ENCODE data around the gene LINGO1. TPM values are rescaled to one million over a fixed set of nuclear protein-coding genes. Genes with fewer than 3 reads are reported as not detected.

Gene LINGO1
- polyA plus RNA-seq, 2 donors = 0.08 to 0.25 TPM

DNA sequence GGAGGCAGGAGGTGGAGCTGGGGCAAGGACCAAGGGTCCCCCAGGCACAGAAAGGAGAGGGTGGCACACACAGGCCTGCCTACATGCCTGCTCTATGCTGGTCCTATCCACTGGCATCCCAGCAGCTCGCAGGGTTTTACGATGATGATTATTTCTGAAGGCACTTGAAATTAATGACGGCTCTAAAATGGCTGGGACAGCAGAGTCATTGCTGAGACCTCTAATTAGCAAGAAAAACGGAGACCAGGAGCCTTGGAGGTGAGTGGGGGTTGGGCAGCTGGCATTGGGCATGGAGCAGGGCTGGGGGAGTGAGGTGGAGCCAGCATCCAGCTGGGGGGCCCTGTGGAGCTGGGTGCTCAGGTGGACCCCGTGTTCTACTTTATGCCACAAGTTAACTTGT lies 3.5 kb upstream of the LINGO1 start:
- no peak overlapping the region for H3K4me3 ChIP-seq (ENCODE audit: low read depth in 1 of 2, low read length in 2 of 2)
- H3K36me3 ChIP-seq (ENCODE audit: control insufficient read depth in 2 of 2, insufficient read depth in 2 of 2, low read length in 1 of 2) = no peaks in the 10 kb centered on the region
- no peak overlapping the region for H3K27ac ChIP-seq (ENCODE audit: low read depth in 2 of 2, low read length in 1 of 2)
- 60 to 73% methylated on average over 5 of the region's 5 CpGs for WGBS, 2 donors
- H3K9me3 ChIP-seq (ENCODE audit: control insufficient read depth in 2 of 2, insufficient read depth in 1 of 2, low read depth in 1 of 2, low read length in 1 of 2) = no peaks in the 10 kb centered on the region
- peaks cover 0 to 12% of the 10 kb centered on the region in 2 donors for H3K27me3 ChIP-seq (ENCODE audit: control insufficient read depth in 1 of 2, insufficient read depth in 2 of 2, low read length in 2 of 2)
- H3K4me1 ChIP-seq (ENCODE audit: control insufficient read depth in 2 of 2, insufficient read depth in 2 of 2, low read length in 1 of 2) = peaks cover 3 to 4% of the 10 kb centered on the region in 2 donors

GRCh38 chr15:77634266-77634962 lies 1.7 kb upstream of the LINGO1 start:
- Histone ChIP-seq H3K4me3 (ENCODE audit: low read depth in 1 of 2, low read length in 2 of 2) (no peak overlapping the region), H3K4me1 (ENCODE audit: control insufficient read depth in 2 of 2, insufficient read depth in 2 of 2, low read length in 1 of 2) (peaks cover 3 to 4% of the 10 kb centered on the region in 2 donors), H3K9me3 (ENCODE audit: control insufficient read depth in 2 of 2, insufficient read depth in 1 of 2, low read depth in 1 of 2, low read length in 1 of 2) (no peaks in the 10 kb centered on the region), H3K27ac (ENCODE audit: low read depth in 2 of 2, low read length in 1 of 2) (no peak overlapping the region), H3K27me3 (ENCODE audit: control insufficient read depth in 1 of 2, insufficient read depth in 2 of 2, low read length in 2 of 2) (peaks cover 0 to 12% of the 10 kb centered on the region in 2 donors), H3K36me3 (ENCODE audit: control insufficient read depth in 2 of 2, insufficient read depth in 2 of 2, low read length in 1 of 2) (no peaks in the 10 kb centered on the region)
- WGBS, 2 donors = 4 to 6% methylated on average over 32 to 34 of the region's 34 CpGs

GRCh38 chr15:77633913-77634265 lies 1.2 kb upstream of the LINGO1 start:
- Histone ChIP-seq H3K9me3 (ENCODE audit: control insufficient read depth in 2 of 2, insufficient read depth in 1 of 2, low read depth in 1 of 2, low read length in 1 of 2) (no peaks in the 10 kb centered on the region), H3K4me3 (ENCODE audit: low read depth in 1 of 2, low read length in 2 of 2) (no peak overlapping the region), H3K27ac (ENCODE audit: low read depth in 2 of 2, low read length in 1 of 2) (no peak overlapping the region), H3K36me3 (ENCODE audit: control insufficient read depth in 2 of 2, insufficient read depth in 2 of 2, low read length in 1 of 2) (no peaks in the 10 kb centered on the region), H3K4me1 (ENCODE audit: control insufficient read depth in 2 of 2, insufficient read depth in 2 of 2, low read length in 1 of 2) (peaks cover 3 to 4% of the 10 kb centered on the region in 2 donors), H3K27me3 (ENCODE audit: control insufficient read depth in 1 of 2, insufficient read depth in 2 of 2, low read length in 2 of 2) (peaks cover 0 to 12% of the 10 kb centered on the region in 2 donors)
- 14 to 16% methylated on average over 9 of the region's 9 CpGs for WGBS, 2 donors

GRCh38 chr15:77633134-77633912 lies 611 bp upstream of the LINGO1 start:
- no peak overlapping the region for H3K27ac ChIP-seq (ENCODE audit: low read depth in 2 of 2, low read length in 1 of 2)
- WGBS, 2 donors = 0 to 1% methylated on average over 51 to 55 of the region's 55 CpGs
- peaks cover 0 to 12% of the 10 kb centered on the region in 2 donors for H3K27me3 ChIP-seq (ENCODE audit: control insufficient read depth in 1 of 2, insufficient read depth in 2 of 2, low read length in 2 of 2)
- no peaks in the 10 kb centered on the region for H3K9me3 ChIP-seq (ENCODE audit: control insufficient read depth in 2 of 2, insufficient read depth in 1 of 2, low read depth in 1 of 2, low read length in 1 of 2)
- H3K4me1 ChIP-seq (ENCODE audit: control insufficient read depth in 2 of 2, insufficient read depth in 2 of 2, low read length in 1 of 2) = peaks cover 3 to 4% of the 10 kb centered on the region in 2 donors
- no peaks in the 10 kb centered on the region for H3K36me3 ChIP-seq (ENCODE audit: control insufficient read depth in 2 of 2, insufficient read depth in 2 of 2, low read length in 1 of 2)
- H3K4me3 ChIP-seq (ENCODE audit: low read depth in 1 of 2, low read length in 2 of 2) = peak overlapping the region; percentile 32 to 47

DNA sequence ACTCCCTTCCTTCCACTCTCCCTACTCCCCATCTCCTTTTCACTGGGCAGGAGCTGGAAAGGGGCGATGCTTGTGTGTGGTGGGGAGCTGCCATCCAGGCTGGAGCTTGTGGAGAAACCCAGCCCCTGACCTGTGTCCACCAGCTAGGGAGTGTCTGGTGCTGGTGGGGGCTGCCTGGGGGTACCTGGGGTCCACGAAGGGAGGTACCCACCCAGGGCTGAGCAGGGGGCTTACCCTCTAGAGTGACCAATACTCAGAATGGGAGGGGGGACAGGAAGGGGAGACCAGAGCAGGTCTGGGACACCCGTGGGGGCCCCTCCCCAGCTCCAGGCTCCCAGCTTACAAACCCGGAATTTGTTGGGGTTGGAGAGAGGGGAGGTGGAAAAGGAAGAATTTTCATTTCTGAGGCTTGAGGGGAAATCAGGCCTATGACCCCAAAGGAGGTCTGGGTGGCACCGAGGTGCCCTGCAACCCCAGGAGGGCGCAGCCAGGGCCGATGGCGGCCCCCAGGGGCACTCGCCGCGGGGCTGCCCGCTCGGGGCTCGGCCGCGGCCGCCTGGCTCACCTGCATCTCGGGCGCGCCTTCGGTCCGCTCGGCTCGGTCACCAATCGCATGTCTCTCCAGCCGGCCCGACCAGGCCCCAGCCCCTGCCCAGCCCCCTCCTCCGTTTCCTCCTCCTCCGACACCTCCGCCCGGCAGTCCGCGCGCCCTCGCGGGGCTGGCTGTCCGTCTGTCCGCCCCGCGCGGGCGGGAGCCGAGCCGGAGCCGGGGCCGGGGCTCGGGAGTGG lies 773 bp downstream of the LINGO1 start:
- Histone ChIP-seq H3K36me3 (ENCODE audit: control insufficient read depth in 2 of 2, insufficient read depth in 2 of 2, low read length in 1 of 2) (no peaks in the 10 kb centered on the region), H3K27ac (ENCODE audit: low read depth in 2 of 2, low read length in 1 of 2) (no peak overlapping the region), H3K4me3 (ENCODE audit: low read depth in 1 of 2, low read length in 2 of 2) (peak overlapping the region; percentile 2 to 47), H3K4me1 (ENCODE audit: control insufficient read depth in 2 of 2, insufficient read depth in 2 of 2, low read length in 1 of 2) (peaks cover 3 to 4% of the 10 kb centered on the region in 2 donors), H3K9me3 (ENCODE audit: control insufficient read depth in 2 of 2, insufficient read depth in 1 of 2, low read depth in 1 of 2, low read length in 1 of 2) (no peaks in the 10 kb centered on the region), H3K27me3 (ENCODE audit: control insufficient read depth in 1 of 2, insufficient read depth in 2 of 2, low read length in 2 of 2) (peaks cover 0 to 12% of the 10 kb centered on the region in 2 donors)
- WGBS, 2 donors = 3% methylated on average over 25 to 47 of the region's 47 CpGs

- peaks cover 3 to 4% of the 10 kb centered on the region in 2 donors for H3K4me1 ChIP-seq (ENCODE audit: control insufficient read depth in 2 of 2, insufficient read depth in 2 of 2, low read length in 1 of 2)
- 23 to 26% methylated on average over 13 to 20 of the region's 20 CpGs for WGBS, 2 donors
- H3K36me3 ChIP-seq (ENCODE audit: control insufficient read depth in 2 of 2, insufficient read depth in 2 of 2, low read length in 1 of 2) = no peaks in the 10 kb centered on the region
- H3K4me3 ChIP-seq (ENCODE audit: low read depth in 1 of 2, low read length in 2 of 2) = no peak overlapping the region
- H3K27ac ChIP-seq (ENCODE audit: low read depth in 2 of 2, low read length in 1 of 2) = no peak overlapping the region
- H3K27me3 ChIP-seq (ENCODE audit: control insufficient read depth in 1 of 2, insufficient read depth in 2 of 2, low read length in 2 of 2) = peaks cover 0 to 12% of the 10 kb centered on the region in 2 donors
- H3K9me3 ChIP-seq (ENCODE audit: control insufficient read depth in 2 of 2, insufficient read depth in 1 of 2, low read depth in 1 of 2, low read length in 1 of 2) = no peaks in the 10 kb centered on the region
These were observed 1.6 kb downstream of the LINGO1 start for GRCh38 chr15:77630956-77631744.

GRCh38 chr15:77630056-77630455 lies 2.7 kb downstream of the LINGO1 start:
- H3K9me3 ChIP-seq (ENCODE audit: control insufficient read depth in 2 of 2, insufficient read depth in 1 of 2, low read depth in 1 of 2, low read length in 1 of 2) = no peaks in the 10 kb centered on the region
- H3K27me3 ChIP-seq (ENCODE audit: control insufficient read depth in 1 of 2, insufficient read depth in 2 of 2, low read length in 2 of 2) = peaks cover 0 to 10% of the 10 kb centered on the region in 2 donors
- H3K27ac ChIP-seq (ENCODE audit: low read depth in 2 of 2, low read length in 1 of 2) = no peak overlapping the region
- peaks cover 3 to 4% of the 10 kb centered on the region in 2 donors for H3K4me1 ChIP-seq (ENCODE audit: control insufficient read depth in 2 of 2, insufficient read depth in 2 of 2, low read length in 1 of 2)
- no peak overlapping the region for H3K4me3 ChIP-seq (ENCODE audit: low read depth in 1 of 2, low read length in 2 of 2)
- WGBS, 2 donors = 75 to 76% methylated on average over 9 of the region's 9 CpGs
- H3K36me3 ChIP-seq (ENCODE audit: control insufficient read depth in 2 of 2, insufficient read depth in 2 of 2, low read length in 1 of 2) = no peaks in the 10 kb centered on the region

DNA sequence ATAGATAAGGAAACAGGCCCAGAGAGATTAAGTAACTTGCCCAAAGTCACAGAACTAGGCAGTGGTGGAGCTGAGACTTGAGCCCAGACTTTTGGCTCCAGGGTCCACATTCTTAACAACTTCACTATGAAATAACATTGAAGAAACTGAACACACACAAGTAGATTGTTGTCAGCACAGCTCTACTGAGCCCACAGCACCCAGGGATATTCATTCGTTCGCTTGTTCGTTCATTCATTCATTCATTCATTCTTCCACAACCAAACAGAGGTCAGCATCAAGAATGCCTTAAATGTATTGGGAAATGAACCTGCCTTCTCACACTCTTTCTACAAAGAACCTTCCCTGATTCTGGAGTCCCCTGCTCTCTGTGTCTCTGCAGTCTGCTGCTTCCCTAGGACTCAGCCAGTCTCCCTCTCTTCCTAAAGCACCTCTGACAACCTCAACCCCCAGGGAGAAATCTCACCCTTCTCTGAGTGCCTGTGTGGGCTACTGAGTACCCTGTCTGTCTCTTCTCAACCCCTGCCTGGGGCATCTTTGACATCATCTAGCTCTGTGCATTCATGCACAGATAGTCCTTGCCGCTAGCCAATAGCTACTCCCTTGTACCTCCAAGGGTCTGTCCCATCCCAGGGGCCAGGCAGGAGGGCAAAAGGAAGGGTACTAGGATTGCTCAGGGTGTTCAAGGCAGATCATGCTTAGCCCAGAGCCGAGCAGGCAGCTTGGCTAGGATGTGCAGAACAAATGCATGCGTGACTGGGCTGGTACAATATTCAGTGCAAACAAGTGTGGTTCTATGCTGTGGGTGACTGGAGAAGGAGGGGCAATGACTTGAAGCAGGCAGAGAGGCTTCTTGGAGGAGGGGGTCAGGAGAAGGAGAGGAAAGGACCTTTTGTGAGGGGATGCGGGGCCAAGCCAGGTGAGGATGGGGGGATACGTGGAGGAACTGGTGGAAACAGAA lies 3.4 kb downstream of the LINGO1 start:
- Histone ChIP-seq H3K27me3 (ENCODE audit: control insufficient read depth in 1 of 2, insufficient read depth in 2 of 2, low read length in 2 of 2) (peaks cover 0 to 8% of the 10 kb centered on the region in 2 donors), H3K27ac (ENCODE audit: low read depth in 2 of 2, low read length in 1 of 2) (no peak overlapping the region), H3K36me3 (ENCODE audit: control insufficient read depth in 2 of 2, insufficient read depth in 2 of 2, low read length in 1 of 2) (no peaks in the 10 kb centered on the region), H3K4me1 (ENCODE audit: control insufficient read depth in 2 of 2, insufficient read depth in 2 of 2, low read length in 1 of 2) (peaks cover 3 to 4% of the 10 kb centered on the region in 2 donors), H3K4me3 (ENCODE audit: low read depth in 1 of 2, low read length in 2 of 2) (no peak overlapping the region), H3K9me3 (ENCODE audit: control insufficient read depth in 2 of 2, insufficient read depth in 1 of 2, low read depth in 1 of 2, low read length in 1 of 2) (no peaks in the 10 kb centered on the region)
- 72 to 75% methylated on average over 8 of the region's 8 CpGs for WGBS, 2 donors
